Measurements from ENCODE around the gene TMEM250.

DNA sequence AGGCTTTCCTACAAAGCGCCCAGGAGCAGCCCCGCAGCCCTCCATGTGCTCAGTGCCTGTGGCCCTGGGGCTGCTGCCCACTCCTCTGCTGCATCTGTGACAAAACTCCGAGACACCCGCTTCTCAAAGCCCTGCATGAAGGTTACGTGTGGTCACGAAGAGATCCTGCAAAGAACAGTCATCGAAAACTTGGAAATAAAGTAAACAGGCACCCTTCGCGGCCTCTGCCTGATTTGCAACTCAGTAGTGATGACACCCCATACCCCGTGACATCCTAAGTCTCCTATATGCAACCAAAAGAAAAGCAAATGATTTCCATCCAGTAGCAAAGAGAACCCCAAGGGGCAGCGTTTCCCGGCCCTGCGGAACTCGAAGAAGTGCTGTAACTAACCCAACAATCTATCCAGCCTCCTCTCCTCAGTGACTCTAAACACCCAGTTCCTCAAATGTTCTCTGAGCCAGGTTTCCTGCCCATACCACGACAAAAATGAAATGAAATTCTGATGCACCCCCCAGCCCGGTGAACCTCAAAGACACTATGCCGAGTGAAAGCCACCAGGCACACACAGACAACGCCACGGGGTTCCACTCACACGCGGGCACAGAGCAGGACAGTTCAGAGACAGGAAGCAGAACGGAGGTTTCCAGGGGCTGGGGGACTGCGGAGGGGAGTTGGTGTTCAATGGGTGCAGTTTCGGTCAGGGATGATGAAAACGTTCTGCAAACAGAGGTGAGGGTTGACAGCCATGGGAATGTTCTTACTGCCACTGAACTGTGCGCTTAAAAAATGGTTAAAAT lies 42.6 kb downstream of the TMEM250 start:
- TF ChIP-seq, protein P1, sequence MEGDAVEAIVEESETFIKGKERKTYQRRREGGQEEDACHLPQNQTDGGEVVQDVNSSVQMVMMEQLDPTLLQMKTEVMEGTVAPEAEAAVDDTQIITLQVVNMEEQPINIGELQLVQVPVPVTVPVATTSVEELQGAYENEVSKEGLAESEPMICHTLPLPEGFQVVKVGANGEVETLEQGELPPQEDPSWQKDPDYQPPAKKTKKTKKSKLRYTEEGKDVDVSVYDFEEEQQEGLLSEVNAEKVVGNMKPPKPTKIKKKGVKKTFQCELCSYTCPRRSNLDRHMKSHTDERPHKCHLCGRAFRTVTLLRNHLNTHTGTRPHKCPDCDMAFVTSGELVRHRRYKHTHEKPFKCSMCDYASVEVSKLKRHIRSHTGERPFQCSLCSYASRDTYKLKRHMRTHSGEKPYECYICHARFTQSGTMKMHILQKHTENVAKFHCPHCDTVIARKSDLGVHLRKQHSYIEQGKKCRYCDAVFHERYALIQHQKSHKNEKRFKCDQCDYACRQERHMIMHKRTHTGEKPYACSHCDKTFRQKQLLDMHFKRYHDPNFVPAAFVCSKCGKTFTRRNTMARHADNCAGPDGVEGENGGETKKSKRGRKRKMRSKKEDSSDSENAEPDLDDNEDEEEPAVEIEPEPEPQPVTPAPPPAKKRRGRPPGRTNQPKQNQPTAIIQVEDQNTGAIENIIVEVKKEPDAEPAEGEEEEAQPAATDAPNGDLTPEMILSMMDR (IDR thresholded peaks at IDR 0.05), result no peak
- TF ChIP-seq POLR2A (IDR thresholded peaks at IDR 0.05) (no peak), POLR2AphosphoS5 (IDR thresholded peaks at IDR 0.05) (no peak)

Data from gastroesophageal sphincter (tissue), 3 donors.